AG04450 (cell line): ENCODE measurements around the gene PVALEF. TPM values are rescaled to one million over a fixed set of nuclear protein-coding genes. Genes with fewer than 3 reads are reported as not detected.

Experiments used
- CTCF ChIA-PET: fragments of 300-600, 350-600 bp; formaldehyde crosslinking; extraction: SDS; loops from one replicate; lab custom pipeline; 2022; ENCODE audit warnings: antibody characterized with exemption, inconsistent platforms; lab: Charles Lee
- POLR2A ChIA-PET: fragments of 350-600 bp; formaldehyde crosslinking; extraction: SDS; loops from one replicate; lab custom pipeline; 2021; ENCODE audit warnings: antibody characterized with exemption, inconsistent platforms; lab: Yijun Ruan, JAX
- DNase-seq: peaks from one replicate; pipeline ENCODE4 v3.0.0-alpha.2; 2011; ENCODE audit warnings: low read depth, low spot score
- H3K27ac ChIP-seq: one replicate; pipeline ENCODE4 v1.5.1; 2012; ENCODE audit warnings: low read depth, low read length, control low read depth
- H3K27me3 ChIP-seq: one replicate; pipeline ENCODE4 v1.6.0; 2012; ENCODE audit warnings: low read length; ENCODE audit not compliant: control insufficient read depth, insufficient read depth
- H3K4me3 ChIP-seq: 2 replicates; pipeline ENCODE4 v1.5.1; 2011; ENCODE audit warnings: mild to moderate bottlenecking, low read depth, low read length, control low read depth
- H3K9me3 ChIP-seq: 2 replicates; pipeline ENCODE4 v1.5.1; 2012; ENCODE audit warnings: low read length; ENCODE audit not compliant: control insufficient read depth, insufficient read depth
- polyA plus RNA-seq: library from polyadenylated mRNA; depleted of rRNA; stranded (reverse); fragments of >200 nt; gene quantifications from 2 replicates; pipeline ENCODE4 v1.2.3, GENCODE V29; 2011
- TF ChIP-seq, protein P1 (sequence below): IDR thresholded peaks from 2 replicates; pipeline ENCODE4 v1.5.1; 2011; ENCODE audit warnings: low read depth, low read length, control low read depth, inconsistent platforms

PVALEF gene
- polyA plus RNA-seq, 1 experiment: not detected

DNA sequence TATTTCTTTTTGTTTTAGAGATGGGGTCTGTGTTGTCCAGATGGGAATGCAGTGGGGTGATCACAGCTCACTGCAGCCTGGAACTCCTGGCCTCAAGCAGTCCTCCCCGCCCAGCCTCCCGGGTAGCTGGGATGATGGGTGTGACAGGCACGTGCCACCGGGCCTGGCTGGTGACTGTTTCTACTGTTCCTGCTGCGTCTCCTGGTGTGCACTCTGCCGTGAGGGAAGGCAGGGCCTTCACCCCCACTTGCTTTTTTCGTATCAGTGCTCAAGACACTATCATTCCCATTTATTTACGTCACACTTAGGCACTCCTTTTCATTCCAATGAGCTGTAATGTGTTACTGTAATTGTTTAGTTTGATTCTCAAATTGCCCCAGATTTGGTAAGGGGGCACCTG is 25.3 kb upstream of the PVALEF start:
- DNase-seq: no peak
- Histone ChIP-seq H3K27ac (no peak overlapping the region), H3K9me3 (peaks cover 23% of the 10 kb centered on the region), H3K4me3 (no peak overlapping the region), H3K27me3 (peaks cover 11% of the 10 kb centered on the region)
- POLR2A ChIA-PET: no interaction called here
- TF ChIP-seq, protein P1, sequence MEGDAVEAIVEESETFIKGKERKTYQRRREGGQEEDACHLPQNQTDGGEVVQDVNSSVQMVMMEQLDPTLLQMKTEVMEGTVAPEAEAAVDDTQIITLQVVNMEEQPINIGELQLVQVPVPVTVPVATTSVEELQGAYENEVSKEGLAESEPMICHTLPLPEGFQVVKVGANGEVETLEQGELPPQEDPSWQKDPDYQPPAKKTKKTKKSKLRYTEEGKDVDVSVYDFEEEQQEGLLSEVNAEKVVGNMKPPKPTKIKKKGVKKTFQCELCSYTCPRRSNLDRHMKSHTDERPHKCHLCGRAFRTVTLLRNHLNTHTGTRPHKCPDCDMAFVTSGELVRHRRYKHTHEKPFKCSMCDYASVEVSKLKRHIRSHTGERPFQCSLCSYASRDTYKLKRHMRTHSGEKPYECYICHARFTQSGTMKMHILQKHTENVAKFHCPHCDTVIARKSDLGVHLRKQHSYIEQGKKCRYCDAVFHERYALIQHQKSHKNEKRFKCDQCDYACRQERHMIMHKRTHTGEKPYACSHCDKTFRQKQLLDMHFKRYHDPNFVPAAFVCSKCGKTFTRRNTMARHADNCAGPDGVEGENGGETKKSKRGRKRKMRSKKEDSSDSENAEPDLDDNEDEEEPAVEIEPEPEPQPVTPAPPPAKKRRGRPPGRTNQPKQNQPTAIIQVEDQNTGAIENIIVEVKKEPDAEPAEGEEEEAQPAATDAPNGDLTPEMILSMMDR: no peak
- CTCF ChIA-PET: no interaction called here

DNA sequence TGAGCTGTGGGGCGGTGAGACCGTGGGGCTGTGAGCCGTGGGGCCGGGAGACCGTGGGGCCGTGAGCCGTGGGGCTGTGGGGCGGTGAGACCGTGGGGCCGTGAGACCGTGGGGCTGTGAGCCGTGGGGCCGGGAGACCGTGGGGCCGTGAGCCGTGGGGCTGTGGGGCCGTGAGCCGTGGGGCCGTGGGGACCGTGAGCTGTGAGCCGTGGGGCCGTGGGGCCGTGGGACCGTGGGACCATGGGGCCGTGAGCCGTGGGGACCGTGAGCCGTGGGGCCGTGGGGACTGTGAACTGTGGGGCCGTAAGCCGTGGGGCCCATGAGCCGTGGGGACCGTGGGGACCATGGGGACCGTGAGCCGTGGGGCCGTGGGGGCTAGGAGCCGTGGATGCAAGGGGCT is 24.6 kb upstream of the PVALEF start:
- CTCF ChIA-PET: no interaction called here
- TF ChIP-seq, protein P1: no peak
- DNase-seq: no peak
- Histone ChIP-seq H3K27me3 (peaks cover 8% of the 10 kb centered on the region), H3K9me3 (peaks cover 23% of the 10 kb centered on the region), H3K27ac (no peak overlapping the region), H3K4me3 (no peak overlapping the region)
- POLR2A ChIA-PET: no interaction called here

DNA sequence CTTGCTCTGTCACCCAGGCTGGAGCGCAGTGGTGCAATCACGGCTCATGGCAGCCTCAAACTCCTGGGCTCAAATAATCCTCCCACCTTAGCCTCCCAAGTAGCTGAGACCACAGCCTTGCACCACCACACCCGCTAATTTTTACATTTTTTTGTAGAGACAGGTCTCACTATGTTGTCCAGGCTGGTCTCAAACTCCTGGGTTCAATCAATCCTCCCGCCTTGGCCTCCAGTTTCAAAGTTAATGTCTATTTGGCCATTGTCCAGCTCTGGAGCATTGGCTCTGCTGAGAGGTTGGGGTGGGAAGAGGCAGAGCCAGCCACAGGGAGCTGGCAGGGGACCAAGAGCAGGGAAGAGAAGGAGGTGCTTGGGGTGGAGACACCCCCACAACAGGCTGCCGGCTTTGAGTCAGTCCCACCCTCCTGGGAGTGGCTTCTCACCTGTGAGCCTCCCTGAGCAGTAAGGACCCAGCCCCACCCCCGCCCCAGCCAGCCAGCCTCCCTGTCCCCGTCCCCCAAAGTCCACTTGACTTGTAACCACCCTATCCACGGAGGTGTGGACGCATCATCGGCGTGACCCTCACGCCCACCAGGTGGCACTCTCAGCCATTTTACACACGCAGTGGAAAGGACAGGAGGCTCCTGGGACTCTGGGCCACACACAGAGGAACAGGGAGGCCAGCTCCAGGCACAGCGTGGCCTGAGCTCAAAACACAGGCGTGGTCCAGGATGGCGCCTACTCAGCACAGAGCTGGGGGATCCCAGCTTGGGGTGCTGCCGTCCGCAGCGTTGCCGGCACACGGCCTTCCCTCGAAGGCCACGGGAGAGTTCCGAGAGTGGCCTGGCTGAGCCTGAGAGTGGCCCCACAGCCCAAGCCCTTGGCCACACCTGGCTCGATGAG is 22.8 kb upstream of the PVALEF start:
- POLR2A ChIA-PET: interaction anchor here (1.0 kb wide), 1 partner anchor 96 kb away, joined by 3 read pairs; the partner anchor contains the start of genes NDUFAF8 and TEPSIN
- DNase-seq: peak; percentile 29

DNA sequence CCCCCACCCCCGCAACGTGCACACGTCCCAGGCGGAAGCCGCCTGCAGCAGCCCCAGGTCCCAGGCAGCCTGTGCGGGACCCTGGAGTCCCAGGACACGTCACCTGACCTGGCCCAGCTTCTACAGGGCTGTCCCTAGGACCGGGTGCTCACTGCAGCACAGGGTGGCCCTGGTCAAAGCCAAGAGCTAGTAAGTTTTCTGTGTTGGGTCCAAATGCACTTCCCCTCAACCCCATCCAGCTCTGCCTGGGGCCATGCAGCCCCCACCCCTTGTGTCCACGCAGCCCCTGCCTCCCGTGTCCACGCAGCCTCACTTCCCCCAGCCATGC is 22.1 kb upstream of the PVALEF start:
- peaks cover 15% of the 10 kb centered on the region for H3K9me3 ChIP-seq
- peaks cover 8% of the 10 kb centered on the region for H3K27me3 ChIP-seq
- POLR2A ChIA-PET: interaction anchor here (1.0 kb wide), 1 partner anchor 96 kb away, joined by 3 read pairs; the partner anchor contains the start of genes NDUFAF8 and TEPSIN
- no peak for DNase-seq
- TF ChIP-seq, protein P1: no peak
- no peak overlapping the region for H3K27ac ChIP-seq
- no peak overlapping the region for H3K4me3 ChIP-seq
- CTCF ChIA-PET: interaction anchor here (0.6 to 1.4 kb wide), 13 partner anchors 9 to 341 kb away, joined by 3 to 6 read pairs (median 4); no protein-coding TSS in a partner anchor

More for the DNA sequence above, 22.8 kb upstream of the PVALEF start:
- CTCF ChIA-PET: interaction anchor here (0.6 to 1.4 kb wide), 14 partner anchors 9 to 342 kb away, joined by 3 to 6 read pairs (median 4); partner anchors contain the start of genes NDUFAF8 and TEPSIN
- Histone ChIP-seq H3K27me3 (peaks cover 8% of the 10 kb centered on the region), H3K27ac (no peak overlapping the region), H3K9me3 (peaks cover 20% of the 10 kb centered on the region), H3K4me3 (no peak overlapping the region)
- TF ChIP-seq, protein P1: peak; percentile 69
